ENCODE measurements around the gene DAW1. TPM values are rescaled to one million over a fixed set of nuclear protein-coding genes. Genes with fewer than 3 reads are reported as not detected.

DAW1 gene
- total and polyA plus RNA-seq, 2 of the 13 experiments (the other 11 are each of a cell fraction or from before 2014, with no cell fraction given): not detected

DNA sequence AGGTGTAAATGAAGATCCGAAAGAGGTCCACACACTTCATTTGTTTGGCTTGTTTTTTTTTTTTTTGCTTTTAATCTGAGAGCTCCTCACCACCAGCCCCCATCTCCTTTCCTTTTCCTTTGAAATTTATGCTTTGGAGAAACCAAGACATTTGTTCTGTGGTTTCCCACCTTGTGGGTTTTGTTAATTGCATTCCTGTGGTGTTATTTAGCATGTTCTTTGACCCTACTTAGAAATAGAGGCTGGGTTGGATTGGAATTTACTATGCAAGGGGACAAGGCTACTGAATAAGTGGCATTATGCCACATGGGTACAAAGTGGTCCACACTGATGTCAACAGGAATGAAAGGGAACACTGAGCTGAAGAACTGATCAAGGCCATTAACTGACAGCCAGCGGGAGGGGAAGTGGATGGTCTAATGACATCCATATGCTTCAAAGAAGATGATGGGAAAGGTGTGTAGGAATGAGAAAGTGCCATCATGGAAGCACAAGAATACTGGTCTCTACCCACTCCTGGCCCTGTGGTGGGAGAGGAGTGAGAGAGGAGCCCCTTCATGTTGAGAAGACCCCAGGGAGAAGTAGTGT lies 48.9 kb upstream of the DAW1 start:
- H3K4me3 ChIP-seq (replicated peaks in 1 of 3; ENCODE audit: insufficient read depth in 1 of 3, low read depth in 2 of 3, low read length in 3 of 3): no peak overlapping the region
- no peaks in the 10 kb centered on the region for H3K9me3 ChIP-seq (ENCODE audit: low read length)
- ATAC-seq: no peak
- no TSS peak for BruUV-seq (replicated peaks)
- WGBS (ENCODE audit: low lambda C conversion rate): 83% methylated on average over 2 of the region's 2 CpGs
- no peaks in the 10 kb centered on the region for H3K36me3 ChIP-seq (replicated peaks in 1 of 2; ENCODE audit: control insufficient read depth in 1 of 2, insufficient read depth in 2 of 2, low read length in 2 of 2)
- H3K27me3 ChIP-seq (ENCODE audit: control insufficient read depth in 1 of 2, insufficient read depth in 2 of 2, low read length in 2 of 2): no peaks in the 10 kb centered on the region
- intact Hi-C loops (cut with micrococcal nuclease; ENCODE audit: unreplicated experiment) (no loop called here), in situ Hi-C loops (cut with HindIII; ENCODE audit: extremely low pct_ligation_motif_present, low pct_unique_long_range_greater_than_20kb) (no loop called here)
- POLR2A ChIA-PET: no interaction called here
- CTCF ChIA-PET (ENCODE audit: low intra/inter-chr PET ratio, low total read pairs): no interaction called here
- H2AFZ ChIP-seq (ENCODE audit: low read length): no peak overlapping the region
- H4K20me1 ChIP-seq (ENCODE audit: insufficient read depth, low read length): no peaks in the 10 kb centered on the region
- no peak overlapping the region for H3K27ac ChIP-seq (ENCODE audit: extremely low read length, insufficient read depth, low read length)
- H3K9ac ChIP-seq (ENCODE audit: insufficient read depth, low read depth, low read length): no peak overlapping the region
- H3K4me2 ChIP-seq (ENCODE audit: low read depth, low read length): no peak overlapping the region
- no peaks in the 10 kb centered on the region for H3K79me2 ChIP-seq (ENCODE audit: insufficient read depth, low read length)
- peak; percentile 21 for DNase-seq (ENCODE audit: low spot score)
- no peak for FAIRE-seq
- H3K4me1 ChIP-seq (ENCODE audit: insufficient read depth, low read length): peaks cover 64% of the 10 kb centered on the region
- TF ChIP-seq RFXAP (CRISPR knock-in tag; IDR thresholded peaks at IDR 0.05; ENCODE audit: borderline replicate concordance) (no peak), ATAD3A (CRISPR knock-in tag; IDR thresholded peaks at IDR 0.05) (no peak), ZNF317 (CRISPR knock-in tag; IDR thresholded peaks at IDR 0.05) (peak; percentile 95), ZNF530 (CRISPR knock-in tag; IDR thresholded peaks at IDR 0.05; ENCODE audit: low read depth) (no peak), KMT2A (CRISPR knock-in tag; IDR thresholded peaks at IDR 0.05) (no peak), FOXA1 (IDR thresholded peaks at IDR 0.05) (no peak), FOXA1 (CRISPR knock-in tag; IDR thresholded peaks at IDR 0.05) (0 out of 2 replicates have a peak, but pooled peaks have one; percentile 19), ZNF335 (CRISPR knock-in tag; IDR thresholded peaks at IDR 0.05) (no peak), ZNF562 (CRISPR knock-in tag; IDR thresholded peaks at IDR 0.05; ENCODE audit: borderline replicate concordance) (no peak), CBX2 (IDR thresholded peaks at IDR 0.05; ENCODE audit: low read depth, low read length) (no peak), CBX2 (CRISPR knock-in tag; IDR thresholded peaks at IDR 0.05; ENCODE audit: low read depth) (no peak), EED (CRISPR knock-in tag; IDR thresholded peaks at IDR 0.05) (no peak), THAP11 (CRISPR knock-in tag; IDR thresholded peaks at IDR 0.05) (no peak), SUZ12 (IDR thresholded peaks at IDR 0.05; ENCODE audit: low read depth, low read length) (no peak), ZNF644 (CRISPR knock-in tag; IDR thresholded peaks at IDR 0.05; ENCODE audit: low read depth) (0 out of 2 replicates have a peak, but pooled peaks have one; percentile 6), ZMYM4 (CRISPR knock-in tag; IDR thresholded peaks at IDR 0.05) (no peak), XRCC5 (optimal IDR thresholded peaks at IDR 0.05; ENCODE audit: low read length) (no peak), ZNF652 (CRISPR knock-in tag; IDR thresholded peaks at IDR 0.05; ENCODE audit: borderline replicate concordance, low read depth) (no peak), FOXC1 (CRISPR knock-in tag; IDR thresholded peaks at IDR 0.05; ENCODE audit: borderline replicate concordance) (no peak), ZNF878 (CRISPR knock-in tag; IDR thresholded peaks at IDR 0.05) (no peak)
- TF ChIP-seq, protein P1, sequence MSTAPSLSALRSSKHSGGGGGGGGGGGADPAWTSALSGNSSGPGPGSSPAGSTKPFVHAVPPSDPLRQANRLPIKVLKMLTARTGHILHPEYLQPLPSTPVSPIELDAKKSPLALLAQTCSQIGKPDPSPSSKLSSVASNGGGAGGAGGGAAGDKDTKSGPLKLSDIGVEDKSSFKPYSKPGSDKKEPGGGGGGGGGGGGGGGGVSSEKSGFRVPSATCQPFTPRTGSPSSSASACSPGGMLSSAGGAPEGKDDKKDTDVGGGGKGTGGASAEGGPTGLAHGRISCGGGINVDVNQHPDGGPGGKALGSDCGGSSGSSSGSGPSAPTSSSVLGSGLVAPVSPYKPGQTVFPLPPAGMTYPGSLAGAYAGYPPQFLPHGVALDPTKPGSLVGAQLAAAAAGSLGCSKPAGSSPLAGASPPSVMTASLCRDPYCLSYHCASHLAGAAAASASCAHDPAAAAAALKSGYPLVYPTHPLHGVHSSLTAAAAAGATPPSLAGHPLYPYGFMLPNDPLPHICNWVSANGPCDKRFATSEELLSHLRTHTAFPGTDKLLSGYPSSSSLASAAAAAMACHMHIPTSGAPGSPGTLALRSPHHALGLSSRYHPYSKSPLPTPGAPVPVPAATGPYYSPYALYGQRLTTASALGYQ (CRISPR knock-in tag; IDR thresholded peaks at IDR 0.05): no peak
- TF ChIP-seq, protein P2, sequence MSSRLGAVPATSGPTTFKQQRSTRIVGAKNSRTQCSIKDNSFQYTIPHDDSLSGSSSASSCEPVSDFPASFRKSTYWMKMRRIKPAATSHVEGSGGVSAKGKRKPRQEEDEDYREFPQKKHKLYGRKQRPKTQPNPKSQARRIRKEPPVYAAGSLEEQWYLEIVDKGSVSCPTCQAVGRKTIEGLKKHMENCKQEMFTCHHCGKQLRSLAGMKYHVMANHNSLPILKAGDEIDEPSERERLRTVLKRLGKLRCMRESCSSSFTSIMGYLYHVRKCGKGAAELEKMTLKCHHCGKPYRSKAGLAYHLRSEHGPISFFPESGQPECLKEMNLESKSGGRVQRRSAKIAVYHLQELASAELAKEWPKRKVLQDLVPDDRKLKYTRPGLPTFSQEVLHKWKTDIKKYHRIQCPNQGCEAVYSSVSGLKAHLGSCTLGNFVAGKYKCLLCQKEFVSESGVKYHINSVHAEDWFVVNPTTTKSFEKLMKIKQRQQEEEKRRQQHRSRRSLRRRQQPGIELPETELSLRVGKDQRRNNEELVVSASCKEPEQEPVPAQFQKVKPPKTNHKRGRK (CRISPR knock-in tag; IDR thresholded peaks at IDR 0.05): 0 out of 2 replicates have a peak, but pooled peaks have one; percentile 28
- TF ChIP-seq, protein P3, sequence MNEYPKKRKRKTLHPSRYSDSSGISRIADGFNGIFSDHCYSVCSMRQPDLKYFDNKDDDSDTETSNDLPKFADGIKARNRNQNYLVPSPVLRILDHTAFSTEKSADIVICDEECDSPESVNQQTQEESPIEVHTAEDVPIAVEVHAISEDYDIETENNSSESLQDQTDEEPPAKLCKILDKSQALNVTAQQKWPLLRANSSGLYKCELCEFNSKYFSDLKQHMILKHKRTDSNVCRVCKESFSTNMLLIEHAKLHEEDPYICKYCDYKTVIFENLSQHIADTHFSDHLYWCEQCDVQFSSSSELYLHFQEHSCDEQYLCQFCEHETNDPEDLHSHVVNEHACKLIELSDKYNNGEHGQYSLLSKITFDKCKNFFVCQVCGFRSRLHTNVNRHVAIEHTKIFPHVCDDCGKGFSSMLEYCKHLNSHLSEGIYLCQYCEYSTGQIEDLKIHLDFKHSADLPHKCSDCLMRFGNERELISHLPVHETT (CRISPR knock-in tag; conservative IDR thresholded peaks at IDR 0.05): no peak

Data from HepG2 (cell line).